H9 (cell line): Measurements from ENCODE around the gene PAK2. TPM values are rescaled to one million over a fixed set of nuclear protein-coding genes. Genes with fewer than 3 reads are reported as not detected.
A peak's percentile ranks its signal among the peaks of the same experiment; 100 is the strongest.

ENCODE experiments used
- DNase-seq: peaks from one replicate; pipeline ENCODE4 v3.0.0-alpha.2; 2017
- H2AFZ ChIP-seq: one replicate; pipeline ENCODE4 v1.6.1; 2013; ENCODE audit warnings: mild to moderate bottlenecking, low read length, control low read depth, moderate library complexity
- H2AK5ac ChIP-seq: 2 replicates; pipeline ENCODE4 v1.6.1; 2013; ENCODE audit warnings: low read length, control low read depth, mixed read lengths; ENCODE audit not compliant: insufficient read length
- H2BK120ac ChIP-seq: one replicate; pipeline ENCODE4 v1.6.1; 2013; ENCODE audit warnings: low read depth, mild to moderate bottlenecking, low read length, control low read depth, inconsistent platforms; ENCODE audit not compliant: poor library complexity, severe bottlenecking
- H2BK12ac ChIP-seq: 2 replicates; pipeline ENCODE4 v1.6.1; 2013; ENCODE audit warnings: low read length, control low read depth, mixed read lengths, low read depth; ENCODE audit not compliant: insufficient read length
- H2BK15ac ChIP-seq: 2 replicates; pipeline ENCODE4 v1.6.1; 2013; ENCODE audit warnings: low read depth, low read length, control low read depth
- H2BK20ac ChIP-seq: one replicate; pipeline ENCODE4 v1.6.1; 2013; ENCODE audit warnings: low read depth, mild to moderate bottlenecking, low read length, control low read depth, inconsistent platforms; ENCODE audit not compliant: poor library complexity, severe bottlenecking
- H2BK5ac ChIP-seq: 2 replicates; pipeline ENCODE4 v1.6.1; 2013; ENCODE audit warnings: low read length, control low read depth, mixed read lengths; ENCODE audit not compliant: insufficient read length
- H3K14ac ChIP-seq: 2 replicates; pipeline ENCODE4 v1.6.1; 2013; ENCODE audit warnings: low read length, control low read depth; ENCODE audit not compliant: insufficient read depth
- H3K18ac ChIP-seq: 2 replicates; pipeline ENCODE4 v1.6.1; 2013; ENCODE audit warnings: low read depth, mild to moderate bottlenecking, mixed read lengths, low read length, control low read depth; ENCODE audit not compliant: insufficient read length
- H3K23ac ChIP-seq: 2 replicates; pipeline ENCODE4 v1.6.1; 2013; ENCODE audit warnings: low read length, control low read depth, mixed read lengths, low read depth; ENCODE audit not compliant: insufficient read length
- H3K23me2 ChIP-seq: 2 replicates; pipeline ENCODE4 v1.6.1; 2013; ENCODE audit warnings: low read depth, mild to moderate bottlenecking, mixed read lengths, low read length, control low read depth; ENCODE audit not compliant: insufficient read length, poor library complexity, severe bottlenecking
- H3K27ac ChIP-seq: 2 replicates; pipeline ENCODE4 v1.5.1; 2013; ENCODE audit warnings: low read length, control low read depth, mixed read lengths, low read depth; ENCODE audit not compliant: insufficient read length
- H3K27me3 ChIP-seq: 2 replicates; pipeline ENCODE4 v1.6.1; 2013; ENCODE audit warnings: low read length, control low read depth, inconsistent platforms; ENCODE audit not compliant: insufficient read depth
- H3K4ac ChIP-seq: 2 replicates; pipeline ENCODE4 v1.6.1; 2013; ENCODE audit warnings: low read depth, mild to moderate bottlenecking, control low read depth, inconsistent platforms, low read length, moderate library complexity
- H3K4me1 ChIP-seq: 2 replicates; pipeline ENCODE4 v1.6.1; 2013; ENCODE audit warnings: low read length, control low read depth, inconsistent platforms; ENCODE audit not compliant: insufficient read depth
- H3K4me2 ChIP-seq: 2 replicates; pipeline ENCODE4 v1.6.1; 2013; ENCODE audit warnings: low read length, control low read depth, mixed read lengths; ENCODE audit not compliant: insufficient read length, insufficient read depth
- H3K56ac ChIP-seq: 2 replicates; pipeline ENCODE4 v1.6.1; 2013; ENCODE audit warnings: low read depth, mild to moderate bottlenecking, mixed read lengths, low read length, control low read depth; ENCODE audit not compliant: insufficient read length
- H3K79me1 ChIP-seq: 2 replicates; pipeline ENCODE4 v1.6.1; 2013; ENCODE audit warnings: low read depth, mild to moderate bottlenecking, moderate library complexity, low read length, control low read depth, inconsistent platforms; ENCODE audit not compliant: insufficient read depth, poor library complexity, severe bottlenecking
- H3K79me2 ChIP-seq: 2 replicates; pipeline ENCODE4 v1.6.1; 2013; ENCODE audit warnings: low read length, control low read depth, inconsistent platforms; ENCODE audit not compliant: insufficient read depth
- H3K9ac ChIP-seq: 2 replicates; pipeline ENCODE4 v1.6.1; 2013; ENCODE audit warnings: low read length, control low read depth, mixed read lengths; ENCODE audit not compliant: insufficient read length; ENCODE audit errors: extremely low read depth
- H3K9me3 ChIP-seq: one replicate; pipeline ENCODE4 v1.6.1; 2013; ENCODE audit warnings: low read depth, low read length, inconsistent platforms; ENCODE audit not compliant: control insufficient read depth
- H3T11ph ChIP-seq: one replicate; pipeline ENCODE4 v1.6.1; 2013; ENCODE audit warnings: mild to moderate bottlenecking, low read length, control low read depth, inconsistent platforms
- H4K20me1 ChIP-seq: one replicate; pipeline ENCODE4 v1.6.1; 2013; ENCODE audit not compliant: control insufficient read depth, insufficient read length, insufficient read depth
- H4K5ac ChIP-seq: 2 replicates; pipeline ENCODE4 v1.6.1; 2013; ENCODE audit warnings: low read depth, mild to moderate bottlenecking, mixed read lengths, low read length, control low read depth; ENCODE audit not compliant: insufficient read length
- H4K8ac ChIP-seq: replicated peaks from 2 replicates; pipeline ENCODE4 v1.6.1; 2013; ENCODE audit warnings: low read length, control low read depth, mixed read lengths, low read depth; ENCODE audit not compliant: insufficient read length
- H4K91ac ChIP-seq: 2 replicates; pipeline ENCODE4 v1.6.1; 2013; ENCODE audit warnings: low read depth, mild to moderate bottlenecking, moderate library complexity, mixed read lengths, low read length, control low read depth; ENCODE audit not compliant: insufficient read length
- H3K27ac Mint-ChIP-seq, 3 experiments: 2 replicates in 2 of 3; 3 replicates in 1 of 3; pipeline ENCODE4 v1.8.0; 2020 to 2021; ENCODE audit warnings: mixed read lengths in 3 of 3, mild to moderate bottlenecking in 1 of 3, moderate library complexity in 1 of 3
- H3K27me3 Mint-ChIP-seq: 2 replicates; pipeline ENCODE4 v1.8.0; 2021; ENCODE audit warnings: low read depth, mild to moderate bottlenecking, moderate library complexity, mixed read lengths
- H3K36me3 Mint-ChIP-seq, 3 experiments: 2 replicates in 2 of 3; 3 replicates in 1 of 3; pipeline ENCODE4 v1.8.0; 2020 to 2021; ENCODE audit warnings: low read depth in 3 of 3, mixed read lengths in 3 of 3; ENCODE audit not compliant: insufficient read depth in 1 of 3
- H3K4me1 Mint-ChIP-seq, 2 experiments: 2 replicates each; pipeline ENCODE4 v1.8.0; 2020; ENCODE audit warnings: mixed read lengths in 2 of 2
- H3K4me3 Mint-ChIP-seq, 2 experiments: 2 replicates in 1 of 2; 3 replicates in 1 of 2; pipeline ENCODE4 v1.8.0; 2020 to 2021; ENCODE audit warnings: mild to moderate bottlenecking in 2 of 2, mixed read lengths in 2 of 2, moderate library complexity in 1 of 2
- H3K9me3 Mint-ChIP-seq, 2 experiments: 2 replicates in 1 of 2; 3 replicates in 1 of 2; pipeline ENCODE4 v1.8.0; 2020; ENCODE audit warnings: mild to moderate bottlenecking in 2 of 2, mixed read lengths in 2 of 2, moderate library complexity in 1 of 2
- CTCF ChIP-seq: fragments of 200-600 bp; sonication (generic); conservative IDR thresholded peaks from 3 replicates; pipeline ENCODE4 v1.8.0; 2021; ENCODE audit warnings: antibody characterized with exemption, mild to moderate bottlenecking
- WGBS: extraction: QIAGEN DNeasy Blood & Tissue Kit; methylation state at CpG from one replicate; pipeline ENCODE4 v1.1.7; 2013; ENCODE audit warnings: missing lambda C conversion rate, low lambda C conversion rate, mixed read lengths; ENCODE audit not compliant: insufficient read length; ENCODE audit errors: extremely low coverage; 5-methylcytosine and 5-hydroxymethylcytosine counted together
- total RNA-seq: library from RNA; stranded (reverse); gene quantifications from 2 replicates; pipeline ENCODE4 v1.2.1, GENCODE V29; 2021

Gene PAK2
- total RNA-seq, 1 experiment from 2014 or later = 65.7 TPM

GRCh38 chr3:196699749-196700148 is 39.9 kb upstream of the PAK2 start:
- no peak overlapping the region for H3K23ac ChIP-seq
- H2BK12ac ChIP-seq = no peak overlapping the region
- no peak overlapping the region for H2BK20ac ChIP-seq
- H3K23me2 ChIP-seq = no peaks in the 10 kb centered on the region
- no peaks in the 10 kb centered on the region for H4K20me1 ChIP-seq
- H3K79me1 ChIP-seq = no peaks in the 10 kb centered on the region
- H3K9me3 Mint-ChIP-seq = peaks cover 0 to 2% of the 10 kb centered on the region in 2 experiments; a peak in 1 of 5 replicates
- no peak overlapping the region for H2AFZ ChIP-seq
- no peak overlapping the region for H3K4ac ChIP-seq
- DNase-seq = no peak
- no peak for TF ChIP-seq CTCF
- no peak overlapping the region for H2AK5ac ChIP-seq
- H2BK120ac ChIP-seq = no peak overlapping the region
- H3K27me3 ChIP-seq = no peaks in the 10 kb centered on the region
- no peaks in the 10 kb centered on the region for H3K27me3 Mint-ChIP-seq
- no peak overlapping the region for H2BK5ac ChIP-seq
- H3K27ac Mint-ChIP-seq = peak overlapping the region in 1 of 3 experiments; percentile 50; a peak in 1 of 7 replicates
- no CpG with 5 or more reads among the region's 7 CpGs for whole genome bisulfite sequencing
- no peak overlapping the region for H3T11ph ChIP-seq
- H3K36me3 Mint-ChIP-seq = no peaks in the 10 kb centered on the region
- no peak overlapping the region for H3K9ac ChIP-seq
- H3K4me3 Mint-ChIP-seq = no peak overlapping the region
- H3K9me3 ChIP-seq = no peaks in the 10 kb centered on the region
- H3K4me1 ChIP-seq = no peaks in the 10 kb centered on the region
- H2BK15ac ChIP-seq = no peak overlapping the region
- H3K14ac ChIP-seq = no peak overlapping the region
- H4K5ac ChIP-seq = no peak overlapping the region
- no peak overlapping the region for H3K56ac ChIP-seq
- no peak overlapping the region for H4K8ac ChIP-seq
- H3K79me2 ChIP-seq = no peaks in the 10 kb centered on the region
- no peak overlapping the region for H3K27ac ChIP-seq
- H4K91ac ChIP-seq = no peak overlapping the region
- no peak overlapping the region for H3K4me2 ChIP-seq
- no peak overlapping the region for H3K18ac ChIP-seq
- H3K4me1 Mint-ChIP-seq = no peaks in the 10 kb centered on the region
